CD8-positive, alpha-beta memory T cell (primary cell): ENCODE measurements around the gene VPS52. TPM values are rescaled to one million over a fixed set of nuclear protein-coding genes. Genes with fewer than 3 reads are reported as not detected.

Source experiments
- CTCF ChIA-PET: fragments of 350-600 bp; sonication (Branson Sonifier 250); formaldehyde crosslinking; loops from one replicate; lab custom pipeline; 2021; ENCODE audit warnings: antibody characterized with exemption; lab: Charles Lee
- POLR2A ChIA-PET: fragments of 350-600 bp; sonication (Branson Sonifier 250); formaldehyde crosslinking; loops from one replicate; lab custom pipeline; 2021; ENCODE audit warnings: antibody characterized with exemption; lab: Charles Lee
- DNase-seq, 5 donors: peaks; one replicate each; pipeline versions ENCODE4 v3.0.0 to v3.0.0-alpha.2; 2020 to 2022; ENCODE audit warnings: mixed read lengths in 1 of 5
- H3K27ac ChIP-seq: one replicate; pipeline ENCODE4 v1.7.0; 2013; ENCODE audit warnings: low read depth, mild to moderate bottlenecking, low read length, moderate library complexity
- H3K27me3 ChIP-seq: 2 replicates; pipeline ENCODE4 v1.7.0; 2013; ENCODE audit warnings: low read length, mild to moderate bottlenecking; ENCODE audit not compliant: insufficient read depth, poor library complexity, severe bottlenecking
- H3K36me3 ChIP-seq: 2 replicates; pipeline ENCODE4 v1.7.0; 2013; ENCODE audit warnings: mild to moderate bottlenecking, low read length, moderate library complexity; ENCODE audit not compliant: insufficient read depth
- H3K4me1 ChIP-seq: 2 replicates; pipeline ENCODE4 v1.7.0; 2013; ENCODE audit warnings: mild to moderate bottlenecking, low read length, moderate library complexity; ENCODE audit not compliant: insufficient read depth
- H3K4me3 ChIP-seq: 2 replicates; pipeline ENCODE4 v1.7.0; 2013; ENCODE audit warnings: mild to moderate bottlenecking, low read length
- H3K9me3 ChIP-seq: 2 replicates; pipeline ENCODE4 v1.7.0; 2013; ENCODE audit warnings: mild to moderate bottlenecking, low read length
- H3K27ac Mint-ChIP-seq, 8 donors: one replicate each; pipeline ENCODE4 v1.8.0; 2020 to 2021; ENCODE audit warnings: mixed read lengths in 8 of 8, mild to moderate bottlenecking in 6 of 8, inconsistent platforms in 3 of 8, moderate library complexity in 3 of 8
- H3K27me3 Mint-ChIP-seq, 2 donors: one replicate each; pipeline ENCODE4 v1.8.0; 2020 to 2021; ENCODE audit warnings: mixed read lengths in 2 of 2, mild to moderate bottlenecking in 1 of 2, moderate library complexity in 1 of 2
- H3K36me3 Mint-ChIP-seq, 3 donors: one replicate each; pipeline ENCODE4 v1.8.0; 2020 to 2021; ENCODE audit warnings: mixed read lengths in 3 of 3, inconsistent platforms in 1 of 3, mild to moderate bottlenecking in 1 of 3
- H3K4me1 Mint-ChIP-seq, 3 donors: one replicate each; pipeline ENCODE4 v1.8.0; 2020 to 2021; ENCODE audit warnings: mixed read lengths in 3 of 3, inconsistent platforms in 1 of 3, mild to moderate bottlenecking in 1 of 3
- H3K4me3 Mint-ChIP-seq, 7 donors: one replicate each; pipeline ENCODE4 v1.8.0; 2020 to 2021; ENCODE audit warnings: mixed read lengths in 7 of 7, mild to moderate bottlenecking in 6 of 7, moderate library complexity in 4 of 7, inconsistent platforms in 2 of 7
- H3K9me3 Mint-ChIP-seq, 5 donors: one replicate each; pipeline ENCODE4 v1.8.0; 2020 to 2022; ENCODE audit warnings: mixed read lengths in 5 of 5, mild to moderate bottlenecking in 3 of 5, moderate library complexity in 2 of 5, inconsistent platforms in 1 of 5
- polyA plus RNA-seq: library from polyadenylated mRNA; unstranded; fragments of 300-500 nt; fragmentation: Illumina TruSeq; gene quantifications from one replicate; pipeline ENCODE4 v1.2.3, GENCODE V29; 2021
- total RNA-seq, 2 experiments: library from RNA; stranded (reverse); gene quantifications; one replicate each; pipeline ENCODE4 v1.2.3, GENCODE V29; 2021

VPS52 gene
- total and polyA plus RNA-seq, 3 experiments from 2014 or later = 13.4 to 58.5 (median 57.2) TPM

GRCh38 chr6:33211136-33211535 lies 60.5 kb downstream of the VPS52 start:
- DNase-seq = no peak
- peaks cover 12 to 34% of the 10 kb centered on the region in 2 donors for H3K27me3 Mint-ChIP-seq
- POLR2A ChIA-PET = no interaction called here
- no peak overlapping the region for H3K27ac ChIP-seq
- H3K4me1 ChIP-seq = peaks cover 31% of the 10 kb centered on the region
- no peak overlapping the region for H3K4me3 ChIP-seq
- H3K4me1 Mint-ChIP-seq = peaks cover 30 to 41% (median 34%) of the 10 kb centered on the region in 3 donors
- no peak overlapping the region for H3K27ac Mint-ChIP-seq
- H3K9me3 Mint-ChIP-seq = no peaks in the 10 kb centered on the region
- no peaks in the 10 kb centered on the region for H3K27me3 ChIP-seq
- no peak overlapping the region for H3K4me3 Mint-ChIP-seq
- peaks cover 15% of the 10 kb centered on the region for H3K36me3 ChIP-seq
- H3K9me3 ChIP-seq = no peaks in the 10 kb centered on the region
- CTCF ChIA-PET = interaction anchor here (1.2 kb wide), 2 partner anchors 37 to 215 kb away, joined by 3 read pairs; no protein-coding TSS in a partner anchor
- peaks cover 7 to 39% (median 9%) of the 10 kb centered on the region in 3 donors for H3K36me3 Mint-ChIP-seq

GRCh38 chr6:33209856-33210255 lies 61.8 kb downstream of the VPS52 start:
- peaks cover 7 to 42% (median 9%) of the 10 kb centered on the region in 3 donors for H3K36me3 Mint-ChIP-seq

GRCh38 chr6:33208091-33208967 lies 63.3 kb downstream of the VPS52 start, which contains the start of gene RING1:
TSS of gene RING1 (plus strand) at chr6:33208500. CDS start at chr6:33208823, 323 bp downstream.
- DNase-seq = peak; percentile 86 to 92 (median 87)
- H3K4me1 ChIP-seq = peaks cover 48% of the 10 kb centered on the region
- ChIA-PET POLR2A (interaction anchor here (0.6 to 1.9 kb wide), 10 partner anchors 9 to 240 kb away, joined by 3 to 12 read pairs (median 4); partner anchors contain the start of genes B3GALT4 and BRD2), CTCF (interaction anchor here (0.9 to 2.2 kb wide), 6 partner anchors 10 to 224 kb away, joined by 3 to 11 read pairs (median 4); no protein-coding TSS in a partner anchor)
- H3K27ac ChIP-seq = peak within 1 kb of the TSS; percentile 95
- H3K9me3 ChIP-seq = no peaks in the 10 kb centered on the region
- Mint-ChIP-seq H3K36me3 (peaks cover 8 to 51% (median 9%) of the 10 kb centered on the region in 3 donors), H3K4me1 (peaks cover 46 to 57% (median 49%) of the 10 kb centered on the region in 3 donors), H3K27me3 (peaks cover 4 to 9% of the 10 kb centered on the region in 2 donors), H3K27ac (peak within 1 kb of the TSS; percentile 85 to 99 (median 97)), H3K9me3 (no peaks in the 10 kb centered on the region), H3K4me3 (peak within 1 kb of the TSS; percentile 81 to 95 (median 90))
- H3K36me3 ChIP-seq = peaks cover 17% of the 10 kb centered on the region
- no peaks in the 10 kb centered on the region for H3K27me3 ChIP-seq
- peak within 1 kb of the TSS; percentile 77 for H3K4me3 ChIP-seq

More at GRCh38 chr6:33209856-33210255, 61.8 kb downstream of the VPS52 start:
- Mint-ChIP-seq H3K9me3 (no peaks in the 10 kb centered on the region), H3K27me3 (peaks cover 9 to 21% of the 10 kb centered on the region in 2 donors), H3K27ac (peak overlapping the region in 6 of 8 donors; percentile 43 to 97 (median 94)), H3K4me3 (peak overlapping the region in 6 of 7 donors; percentile 11 to 94 (median 90)), H3K4me1 (peaks cover 43 to 54% (median 44%) of the 10 kb centered on the region in 3 donors)
- no peaks in the 10 kb centered on the region for H3K27me3 ChIP-seq
- no peaks in the 10 kb centered on the region for H3K9me3 ChIP-seq
- peaks cover 15% of the 10 kb centered on the region for H3K36me3 ChIP-seq
- H3K4me1 ChIP-seq = peaks cover 43% of the 10 kb centered on the region
- no peak for DNase-seq
- CTCF ChIA-PET = interaction anchor here (1.2 to 1.7 kb wide), 3 partner anchors 12 to 84 kb away, joined by 3 to 4 read pairs (median 3); no protein-coding TSS in a partner anchor
- no peak overlapping the region for H3K4me3 ChIP-seq
- POLR2A ChIA-PET = no interaction called here
- no peak overlapping the region for H3K27ac ChIP-seq

- POLR2A ChIA-PET = interaction anchor here (0.6 to 1.9 kb wide), 6 partner anchors 8 to 240 kb away, joined by 3 to 12 read pairs (median 5); partner anchors contain the start of gene BRD2
- H3K4me1 ChIP-seq = peaks cover 47% of the 10 kb centered on the region
- peak overlapping the region; percentile 80 to 99 (median 90) for H3K27ac Mint-ChIP-seq
Measured at GRCh38 chr6:33207552-33208090, 64.1 kb downstream of the VPS52 start.

GRCh38 chr6:33206864-33207551 lies 64.7 kb downstream of the VPS52 start:
- Mint-ChIP-seq H3K9me3 (no peaks in the 10 kb centered on the region), H3K4me3 (peak overlapping the region; percentile 76 to 99 (median 94)), H3K27ac (peak overlapping the region in 1 of 8 donors; percentile 90), H3K36me3 (peaks cover 16 to 58% (median 19%) of the 10 kb centered on the region in 3 donors), H3K4me1 (peaks cover 50 to 60% (median 51%) of the 10 kb centered on the region in 3 donors), H3K27me3 (no peaks in the 10 kb centered on the region)
- no peak for DNase-seq
- H3K27ac ChIP-seq = peak overlapping the region; percentile 95
- H3K9me3 ChIP-seq = no peaks in the 10 kb centered on the region
- H3K36me3 ChIP-seq = peaks cover 30% of the 10 kb centered on the region
- H3K4me3 ChIP-seq = no peak overlapping the region
- H3K27me3 ChIP-seq = no peaks in the 10 kb centered on the region
- H3K4me1 ChIP-seq = peaks cover 49% of the 10 kb centered on the region
- ChIA-PET POLR2A (interaction anchor here (1.4 to 1.9 kb wide), 2 partner anchors 42 to 239 kb away, joined by 6 to 12 read pairs; partner anchors contain the start of gene BRD2), CTCF (interaction anchor here (2.2 kb wide), 1 partner anchor 41 kb away, joined by 11 read pairs; no protein-coding TSS in a partner anchor)

More at GRCh38 chr6:33207552-33208090, 64.1 kb downstream of the VPS52 start:
- Mint-ChIP-seq H3K4me1 (peaks cover 46 to 57% (median 49%) of the 10 kb centered on the region in 3 donors), H3K9me3 (no peaks in the 10 kb centered on the region), H3K27me3 (peaks cover 1 to 2% of the 10 kb centered on the region in 2 donors), H3K4me3 (peak overlapping the region; percentile 81 to 95 (median 90)), H3K36me3 (peaks cover 15 to 57% (median 16%) of the 10 kb centered on the region in 3 donors)
- Histone ChIP-seq H3K27me3 (no peaks in the 10 kb centered on the region), H3K4me3 (peak overlapping the region; percentile 77), H3K9me3 (no peaks in the 10 kb centered on the region), H3K36me3 (peaks cover 24% of the 10 kb centered on the region), H3K27ac (peak overlapping the region; percentile 95)
- CTCF ChIA-PET = interaction anchor here (0.9 to 2.2 kb wide), 2 partner anchors 41 to 223 kb away, joined by 3 to 11 read pairs; no protein-coding TSS in a partner anchor
- peak in 3 of 5 donors; percentile 18 to 36 (median 33) for DNase-seq

- CTCF ChIA-PET = no interaction called here
- no peak overlapping the region for H3K4me3 ChIP-seq
- no peak overlapping the region for H3K27ac ChIP-seq
- POLR2A ChIA-PET = no interaction called here
- Mint-ChIP-seq H3K27ac (peak overlapping the region; percentile 22 to 96 (median 84)), H3K4me1 (peaks cover 57 to 68% (median 59%) of the 10 kb centered on the region in 3 donors), H3K9me3 (no peaks in the 10 kb centered on the region), H3K36me3 (peaks cover 16 to 61% (median 19%) of the 10 kb centered on the region in 3 donors), H3K4me3 (peak overlapping the region; percentile 76 to 99 (median 94)), H3K27me3 (no peaks in the 10 kb centered on the region)
- H3K9me3 ChIP-seq = no peaks in the 10 kb centered on the region
- no peaks in the 10 kb centered on the region for H3K27me3 ChIP-seq
- peaks cover 34% of the 10 kb centered on the region for H3K36me3 ChIP-seq
- H3K4me1 ChIP-seq = peaks cover 57% of the 10 kb centered on the region
- DNase-seq = no peak
Measured at GRCh38 chr6:33206027-33206863, 65.4 kb downstream of the VPS52 start.
